HG03571 (cell line): Measurements from ENCODE around the gene GATA3.

Source experiments
- ATAC-seq: cut with Tn5 transposase; IDR thresholded peaks from one replicate; pipeline ENCODE4 v1.9.1; 2021; ENCODE audit not compliant: unreplicated experiment

Gene GATA3

GRCh38 chr10:8063128-8063908, 8.8 kb downstream of the GATA3 start:
- ATAC-seq: no peak

- no peak for ATAC-seq
These were observed 9.4 kb downstream of the GATA3 start for GRCh38 chr10:8063935-8064334.

- no peak for ATAC-seq
These were observed 9.9 kb downstream of the GATA3 start for GRCh38 chr10:8064436-8064835.

- no peak for ATAC-seq
These were observed 11.2 kb downstream of the GATA3 start for GRCh38 chr10:8065651-8066050.

GRCh38 chr10:8066124-8066523, 11.6 kb downstream of the GATA3 start:
- no peak for ATAC-seq

GRCh38 chr10:8066797-8067196, 12.3 kb downstream of the GATA3 start:
- no peak for ATAC-seq

- no peak for ATAC-seq
These were observed 14.6 kb downstream of the GATA3 start for GRCh38 chr10:8069108-8069507.

GRCh38 chr10:8069627-8070026, 15.1 kb downstream of the GATA3 start:
- no peak for ATAC-seq

- ATAC-seq: no peak
These were observed 16.0 kb downstream of the GATA3 start for GRCh38 chr10:8070440-8070839.

- ATAC-seq: no peak
These were observed 16.5 kb downstream of the GATA3 start for GRCh38 chr10:8071006-8071405.

GRCh38 chr10:8071666-8072065, 17.2 kb downstream of the GATA3 start:
- no peak for ATAC-seq

- no peak for ATAC-seq
These were observed 17.7 kb downstream of the GATA3 start for GRCh38 chr10:8072211-8072610.

- ATAC-seq: no peak
These were observed 19.4 kb downstream of the GATA3 start for GRCh38 chr10:8073691-8074416.

- ATAC-seq: no peak
These were observed 20.4 kb downstream of the GATA3 start for GRCh38 chr10:8074881-8075280.

- ATAC-seq: no peak
These were observed 21.1 kb downstream of the GATA3 start for GRCh38 chr10:8075282-8076260.

- no peak for ATAC-seq
These were observed 22.4 kb downstream of the GATA3 start for GRCh38 chr10:8076933-8077332.

- ATAC-seq: no peak
These were observed 23.5 kb downstream of the GATA3 start for GRCh38 chr10:8078027-8078426.

- no peak for ATAC-seq
These were observed 24.6 kb downstream of the GATA3 start for GRCh38 chr10:8079126-8079525.

GRCh38 chr10:8084799-8085198, 30.3 kb downstream of the GATA3 start:
- no peak for ATAC-seq

GRCh38 chr10:8085251-8085650, 30.8 kb downstream of the GATA3 start:
- ATAC-seq: no peak

GRCh38 chr10:8086315-8086714, 31.8 kb downstream of the GATA3 start:
- ATAC-seq: no peak
